Stimulated activated CD8-positive, alpha-beta memory T cell treated with anti-CD3 and anti-CD28 coated beads, Interleukin-2, amount 100 ng/mL, for 1 hour (primary cell): ENCODE measurements around the gene YPEL3.
A peak's percentile ranks its signal among the peaks of the same experiment; 100 is the strongest.

ENCODE experiments used
- DNase-seq, 2 donors: peaks; one replicate each; pipeline ENCODE4 v3.0.0-alpha.2; 2020; ENCODE audit warnings: low read depth in 2 of 2

YPEL3 gene

DNA sequence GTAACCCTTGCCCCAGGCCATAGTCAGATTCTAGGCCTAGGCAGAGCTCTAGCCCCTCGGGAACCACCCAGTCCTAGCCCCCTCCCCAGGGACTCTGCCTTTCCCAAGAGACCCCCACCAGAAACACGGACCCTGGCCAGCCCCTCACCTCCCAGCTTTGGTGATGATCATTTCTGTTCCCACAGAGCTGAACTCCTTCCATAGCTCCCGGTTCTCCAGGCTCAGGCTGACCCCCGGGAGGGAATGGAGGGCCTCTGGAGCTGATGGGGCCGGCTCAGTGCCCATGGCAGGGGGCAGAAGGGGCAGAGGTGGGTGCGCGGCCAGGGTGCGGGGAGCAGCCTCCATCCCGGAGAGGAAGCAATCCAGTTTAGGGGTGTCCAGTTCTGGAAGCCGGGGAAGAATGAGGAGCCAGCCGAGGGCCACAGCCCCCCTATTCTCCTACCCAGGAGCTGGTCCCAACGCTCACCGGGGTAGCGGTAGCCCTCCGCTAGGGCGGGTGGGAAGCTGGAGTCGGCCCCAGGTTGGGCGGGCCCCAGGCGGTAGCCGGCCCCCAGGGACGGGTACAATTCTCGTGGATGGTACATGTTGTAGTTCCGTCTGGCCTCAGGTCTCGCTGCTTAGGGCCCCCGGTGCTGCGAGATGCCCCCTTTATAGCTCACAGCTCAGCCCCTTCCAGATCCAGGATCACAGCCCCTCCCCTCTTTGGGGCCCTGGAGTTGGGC is 5.2 kb downstream of the YPEL3 start:
- no peak for DNase-seq

DNA sequence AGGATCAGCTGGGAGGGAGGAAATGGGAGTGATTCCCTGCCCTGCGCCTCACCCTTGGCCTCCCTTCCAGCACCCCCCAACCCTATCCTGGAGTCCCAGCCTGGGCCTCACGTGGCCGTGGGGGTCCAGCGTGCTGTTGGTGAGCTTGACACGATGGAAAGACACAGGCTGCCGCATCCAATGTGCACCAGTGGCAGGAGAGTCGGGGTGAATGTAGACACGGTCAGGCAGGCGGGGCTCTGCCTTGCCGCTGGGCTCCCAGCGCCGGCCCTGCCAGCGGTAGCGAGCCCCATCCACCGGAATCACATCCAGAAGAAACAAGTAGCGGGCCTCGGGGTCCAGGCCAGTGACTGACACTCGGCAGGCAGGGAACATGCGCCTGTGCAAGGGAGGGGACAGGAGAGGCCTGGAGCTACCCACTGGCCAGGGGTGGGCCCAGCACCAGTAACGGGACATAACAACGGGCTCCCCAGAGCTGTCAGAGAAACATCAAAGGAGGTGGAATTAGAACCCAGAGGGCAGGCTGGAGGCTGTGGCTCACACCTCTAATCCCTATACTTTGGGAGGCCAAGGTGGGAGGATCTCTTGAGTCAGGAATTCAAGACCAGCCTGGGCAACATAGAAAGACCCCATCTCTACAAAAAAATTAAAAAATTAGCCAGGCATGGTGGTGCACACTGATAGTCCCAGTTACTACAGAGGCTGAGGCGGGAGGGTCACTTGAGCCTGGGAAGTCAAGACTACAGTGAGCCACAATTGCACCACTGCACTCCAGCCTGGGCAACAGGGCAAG is 7.0 kb downstream of the YPEL3 start:
- no peak for DNase-seq

DNA sequence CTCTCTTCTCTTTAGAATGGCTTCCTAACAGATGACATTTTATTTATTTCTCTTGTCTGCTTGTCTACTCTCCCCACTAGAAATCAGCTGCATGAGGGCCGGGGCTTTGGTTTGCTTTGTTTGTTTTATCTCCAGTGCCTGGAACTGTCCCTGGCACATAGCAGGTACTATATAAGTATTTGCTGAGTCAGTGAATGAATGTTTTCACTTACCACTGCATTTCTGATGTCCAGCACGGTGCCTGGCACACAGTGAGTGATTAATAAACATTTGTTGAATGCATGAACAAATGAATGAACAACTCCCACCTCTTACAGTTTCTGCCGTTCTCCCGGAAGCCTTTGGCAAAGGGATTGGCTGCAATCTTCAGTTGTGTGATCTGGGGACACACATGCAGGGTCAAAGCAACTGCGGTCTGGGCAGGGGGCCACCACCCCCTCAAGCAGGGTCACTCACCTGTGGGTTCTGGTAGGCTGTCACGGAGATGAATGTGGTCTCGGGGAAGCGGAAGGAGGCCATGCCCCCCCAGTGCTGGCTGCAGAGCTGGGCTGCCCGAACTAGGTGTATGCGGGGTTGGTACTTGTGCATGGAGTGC is 7.7 kb downstream of the YPEL3 start:
- no peak for DNase-seq

DNA sequence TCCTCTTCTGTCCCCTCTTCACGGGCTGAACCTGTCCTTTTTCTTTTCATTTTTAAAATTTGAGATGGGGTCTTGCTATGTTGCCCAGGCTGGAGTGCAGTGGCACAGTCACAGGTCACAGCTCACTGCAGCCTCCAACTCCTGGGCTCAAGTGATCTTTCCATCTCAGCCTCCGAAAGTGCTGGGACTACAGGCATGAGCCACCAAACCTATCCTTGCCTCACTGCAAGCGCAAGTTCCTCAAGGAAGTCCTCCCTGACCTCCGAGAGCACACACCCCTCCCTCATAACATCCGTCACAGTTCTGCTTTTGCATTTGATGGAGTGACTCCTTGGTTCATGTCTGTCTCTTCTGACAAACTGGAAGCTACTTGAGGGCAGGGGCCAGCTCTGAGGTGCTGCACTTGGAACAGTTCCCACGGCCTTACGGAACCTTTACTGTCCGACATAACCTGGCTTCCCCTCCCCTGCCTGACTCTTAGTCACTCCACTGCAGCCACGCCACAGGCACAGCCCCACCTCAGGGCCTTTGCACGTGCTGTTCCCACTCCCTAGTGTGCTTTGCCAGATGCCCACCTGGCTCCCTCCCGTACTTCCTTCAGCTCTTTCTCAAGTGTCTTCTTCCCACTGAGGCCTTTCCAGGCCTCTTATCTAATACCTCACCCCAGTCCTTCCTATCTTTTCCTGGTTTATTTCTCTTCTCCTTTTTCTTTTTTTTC is 8.7 kb downstream of the YPEL3 start:
- no peak for DNase-seq

DNA sequence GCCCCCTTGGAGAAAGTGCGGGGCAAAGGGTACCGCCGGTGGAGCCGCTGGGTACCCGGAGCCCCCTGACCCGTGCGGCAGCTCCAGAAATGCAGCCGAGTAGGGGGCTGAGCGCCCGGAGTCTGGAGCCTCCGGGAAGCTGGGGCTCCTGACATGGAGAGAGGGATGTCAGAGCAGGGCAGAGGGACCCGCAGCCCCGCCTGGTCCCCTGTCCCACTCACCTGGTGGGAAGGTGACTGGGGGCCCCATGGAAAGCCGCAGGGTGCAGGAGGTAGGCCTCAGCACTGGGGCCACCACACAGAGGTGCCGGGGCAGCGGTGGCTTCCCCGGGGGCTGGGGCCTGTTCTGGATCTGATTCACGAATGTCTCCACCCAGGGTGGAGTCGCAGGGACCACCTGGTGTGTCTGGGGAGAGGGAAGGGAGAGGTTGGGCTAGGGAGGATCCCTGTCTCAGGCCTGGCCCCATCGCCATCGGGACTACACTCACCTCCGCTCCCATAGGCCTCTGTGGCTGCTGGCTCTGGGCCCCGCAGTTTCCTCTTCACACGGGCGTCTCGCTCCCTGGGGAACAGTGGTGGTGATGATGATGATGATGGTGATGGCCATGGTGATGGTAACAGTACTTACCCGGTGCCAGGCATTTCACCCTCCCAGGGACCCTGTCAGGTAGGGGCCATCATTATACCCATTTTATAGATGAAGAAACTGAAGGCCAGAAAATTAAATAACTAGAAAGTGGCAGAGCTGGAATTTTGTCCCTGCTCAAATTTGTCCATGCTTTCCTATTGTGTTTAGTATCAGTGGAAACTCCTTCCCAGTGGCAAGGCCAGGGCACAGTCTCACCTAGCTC is 9.5 kb downstream of the YPEL3 start:
- DNase-seq = no peak

DNA sequence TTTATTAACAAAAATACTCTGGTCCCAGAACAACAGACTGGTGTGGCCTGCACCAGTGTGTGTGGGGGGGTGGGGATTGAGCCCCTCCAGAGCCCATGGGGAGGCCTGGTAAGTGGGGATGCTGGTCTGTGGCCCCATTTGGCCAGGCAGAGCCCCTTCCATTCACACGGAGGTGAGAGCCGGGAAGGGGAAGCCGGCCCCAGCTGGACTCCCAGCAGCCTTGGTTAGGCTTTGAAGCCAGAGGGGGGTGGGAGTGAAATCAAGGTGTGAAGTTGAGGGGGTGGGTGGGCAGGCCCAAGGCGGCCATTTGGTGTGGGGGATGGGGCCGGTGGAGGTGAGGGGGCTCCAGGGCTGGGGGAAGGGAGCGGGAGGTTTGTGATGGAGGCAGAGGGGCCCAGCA is 10.2 kb downstream of the YPEL3 start:
- DNase-seq = no peak

DNA sequence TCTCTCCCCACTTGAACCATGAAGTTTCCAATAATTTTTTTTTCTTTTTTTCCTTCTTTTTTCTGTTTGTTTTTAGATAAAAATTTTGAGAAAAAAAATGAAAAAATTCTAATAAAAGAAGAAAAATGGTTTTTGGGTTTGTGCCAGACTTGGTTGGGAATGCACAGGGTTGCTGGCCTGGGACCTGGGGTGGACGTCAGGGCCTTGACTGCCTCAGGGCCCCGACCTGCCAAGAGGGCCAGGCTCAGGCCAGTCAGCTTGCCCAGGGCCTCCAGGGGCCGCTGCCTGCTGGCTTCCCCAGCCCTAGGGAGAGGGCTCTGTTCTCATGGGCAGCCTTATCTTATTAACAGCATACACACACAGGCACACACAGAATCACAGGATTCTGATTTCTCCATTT is 10.8 kb downstream of the YPEL3 start:
- no peak for DNase-seq

DNA sequence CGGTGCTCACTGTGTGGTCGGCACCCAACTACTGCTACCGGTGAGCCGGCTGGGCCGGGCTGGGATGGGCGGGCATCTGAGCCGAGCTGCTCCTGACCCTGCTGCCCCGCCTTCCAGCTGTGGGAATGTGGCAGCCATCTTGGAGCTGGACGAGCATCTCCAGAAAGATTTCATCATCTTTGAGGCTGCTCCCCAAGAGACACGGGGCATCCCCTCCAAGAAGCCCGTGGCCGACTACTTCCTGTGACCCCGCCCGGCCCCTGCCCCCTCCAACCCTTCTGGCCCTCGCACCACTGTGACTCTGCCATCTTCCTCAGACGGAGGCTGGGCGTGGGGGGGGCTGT is 11.2 kb downstream of the YPEL3 start:
- DNase-seq = no peak

DNA sequence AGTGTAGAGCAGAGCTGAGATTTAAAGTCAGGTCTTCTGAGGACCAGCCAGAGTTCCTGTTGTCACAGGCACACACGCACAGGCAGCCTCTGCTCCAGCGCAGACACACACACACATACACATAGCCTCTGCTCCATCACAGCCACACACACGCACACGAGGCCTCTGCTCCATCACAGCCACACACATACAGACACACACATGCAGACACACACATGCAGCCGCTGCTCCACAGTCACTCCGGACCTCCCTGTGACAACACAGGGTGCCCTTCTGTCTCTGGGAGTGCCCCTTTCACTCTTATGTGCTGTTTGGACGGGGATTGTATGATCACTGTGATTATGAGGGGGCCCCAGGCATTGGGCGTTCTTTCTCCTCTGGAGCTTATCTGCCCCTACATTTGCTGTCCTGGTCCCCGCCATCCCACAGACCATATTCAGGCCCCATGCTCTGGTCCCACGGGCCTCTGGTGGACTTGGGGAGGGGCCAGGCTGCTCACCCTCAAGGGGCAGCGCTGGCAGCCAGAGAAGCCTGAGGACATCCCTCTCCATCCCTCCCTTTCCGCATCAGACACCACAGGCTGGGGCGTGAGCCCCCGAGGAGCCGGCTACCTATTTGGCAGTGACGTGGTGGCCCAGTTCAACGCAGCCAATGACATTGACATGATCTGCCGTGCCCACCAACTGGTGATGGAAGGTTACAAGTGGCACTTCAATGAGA is 11.8 kb downstream of the YPEL3 start:
- DNase-seq = no peak

DNA sequence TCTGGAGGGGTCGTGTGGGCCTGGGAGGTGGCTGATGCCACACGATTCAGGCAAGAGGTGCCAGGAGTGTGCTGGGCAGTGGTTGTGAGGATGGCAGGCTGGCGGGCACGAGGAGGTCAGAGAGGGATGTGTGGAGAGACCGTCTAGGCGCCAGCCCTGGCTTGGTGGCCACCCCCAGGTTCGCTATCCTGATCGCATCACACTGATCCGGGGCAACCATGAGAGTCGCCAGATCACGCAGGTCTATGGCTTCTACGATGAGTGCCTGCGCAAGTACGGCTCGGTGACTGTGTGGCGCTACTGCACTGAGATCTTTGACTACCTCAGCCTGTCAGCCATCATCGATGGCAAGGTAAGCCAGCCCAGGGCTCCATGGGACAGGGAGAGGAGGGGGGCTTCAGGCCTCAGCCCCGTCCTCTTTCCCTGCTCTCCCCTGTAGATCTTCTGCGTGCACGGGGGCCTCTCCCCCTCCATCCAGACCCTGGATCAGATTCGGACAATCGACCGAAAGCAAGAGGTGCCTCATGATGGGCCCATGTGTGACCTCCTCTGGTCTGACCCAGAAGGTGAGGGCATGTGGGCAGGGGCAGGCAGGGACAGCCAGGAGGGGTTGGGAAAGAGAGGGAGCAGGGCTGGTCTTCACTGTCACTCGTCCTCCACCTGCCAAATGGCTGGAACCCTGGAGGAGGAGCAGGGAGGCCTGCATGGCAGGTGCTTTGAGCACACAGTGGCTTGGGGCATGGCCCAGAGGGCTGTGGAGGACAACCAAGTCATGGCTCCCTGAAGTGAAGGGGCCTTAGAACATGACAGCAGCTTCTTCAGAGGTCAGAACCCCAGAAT is 12.6 kb downstream of the YPEL3 start:
- no peak for DNase-seq

DNA sequence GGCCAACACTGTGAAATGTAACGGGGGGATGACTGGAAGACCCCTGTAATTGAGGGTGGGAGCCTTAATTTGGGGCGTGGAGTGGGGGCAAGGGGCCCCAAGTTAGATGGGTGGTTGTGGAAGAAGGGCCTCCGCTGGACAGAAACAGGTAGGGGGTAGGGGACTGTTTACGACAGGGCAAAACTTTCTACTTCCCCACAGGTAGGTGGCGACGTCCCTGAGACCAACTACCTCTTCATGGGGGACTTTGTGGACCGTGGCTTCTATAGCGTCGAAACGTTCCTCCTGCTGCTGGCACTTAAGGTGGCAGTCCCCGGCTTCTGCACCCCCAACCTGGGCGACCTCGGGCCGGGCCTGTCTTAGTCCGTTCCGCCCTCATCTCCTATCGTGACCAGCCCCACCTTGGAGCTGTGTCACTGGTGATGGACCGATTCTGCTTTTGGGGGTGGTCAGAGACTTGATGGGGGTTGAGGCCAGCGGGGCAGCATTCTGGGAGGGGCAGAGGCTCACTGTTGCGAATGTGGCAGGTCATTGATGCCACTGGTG is 13.4 kb downstream of the YPEL3 start:
- DNase-seq = no peak

DNA sequence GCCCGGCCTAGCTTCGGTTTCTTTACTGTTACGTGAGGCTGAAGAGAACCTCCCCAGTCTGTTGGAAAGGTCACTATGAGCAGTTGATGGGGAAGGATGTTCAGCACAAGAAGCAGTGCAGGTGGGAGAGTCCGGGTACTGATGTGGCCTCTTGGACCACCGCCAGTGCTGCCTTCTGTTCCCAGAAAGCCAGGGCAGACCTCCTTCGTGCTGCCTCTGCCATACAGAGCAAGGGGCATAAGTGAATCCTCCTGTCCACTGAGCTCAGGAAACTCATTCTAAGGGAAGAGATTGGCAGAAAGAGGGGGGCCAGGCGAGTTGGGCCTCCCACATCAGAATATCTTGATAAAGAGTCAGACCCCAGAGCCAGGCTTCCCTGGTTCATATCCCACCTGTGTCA is 16.5 kb downstream of the YPEL3 start:
- no peak for DNase-seq

DNA sequence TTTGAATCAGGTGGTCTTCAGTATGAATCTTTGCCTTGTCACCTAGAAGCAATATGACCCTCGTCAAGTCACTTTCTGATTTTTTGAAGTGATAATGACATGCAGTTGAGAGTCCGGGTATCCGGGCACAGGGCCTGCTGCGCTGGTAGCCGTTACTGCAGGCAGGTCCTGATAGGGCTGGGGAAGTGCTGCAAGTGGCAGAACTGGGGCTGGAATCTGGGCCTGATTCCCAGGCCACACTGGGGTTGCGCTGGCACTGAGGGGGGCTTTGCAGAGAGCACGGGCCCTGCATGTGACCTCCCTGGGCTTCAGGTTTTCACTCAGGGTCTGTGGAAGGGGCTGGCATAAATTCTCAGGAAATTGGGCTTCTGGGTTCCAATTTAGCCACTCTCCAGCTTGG is 17.3 kb downstream of the YPEL3 start:
- DNase-seq = no peak

DNA sequence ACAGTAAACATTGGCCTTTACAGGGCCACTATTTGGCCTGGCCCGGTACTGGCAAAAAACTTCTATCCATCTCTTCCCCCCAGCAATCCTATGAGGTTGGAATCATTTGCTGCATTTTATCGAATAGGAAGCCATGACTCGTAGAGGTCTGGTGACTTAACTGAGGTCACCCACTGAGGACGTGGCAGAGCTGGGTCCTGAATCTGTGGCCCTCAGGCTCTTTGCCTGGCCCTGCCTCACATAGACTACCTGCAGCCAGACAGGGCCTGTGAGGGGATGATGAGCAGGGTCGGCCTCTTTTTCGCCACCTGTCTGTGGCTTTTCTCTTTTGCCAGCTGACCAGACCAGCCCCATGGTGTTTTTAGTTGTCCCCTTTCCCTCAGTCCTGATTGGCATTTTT is 18.4 kb downstream of the YPEL3 start:
- DNase-seq = no peak

DNA sequence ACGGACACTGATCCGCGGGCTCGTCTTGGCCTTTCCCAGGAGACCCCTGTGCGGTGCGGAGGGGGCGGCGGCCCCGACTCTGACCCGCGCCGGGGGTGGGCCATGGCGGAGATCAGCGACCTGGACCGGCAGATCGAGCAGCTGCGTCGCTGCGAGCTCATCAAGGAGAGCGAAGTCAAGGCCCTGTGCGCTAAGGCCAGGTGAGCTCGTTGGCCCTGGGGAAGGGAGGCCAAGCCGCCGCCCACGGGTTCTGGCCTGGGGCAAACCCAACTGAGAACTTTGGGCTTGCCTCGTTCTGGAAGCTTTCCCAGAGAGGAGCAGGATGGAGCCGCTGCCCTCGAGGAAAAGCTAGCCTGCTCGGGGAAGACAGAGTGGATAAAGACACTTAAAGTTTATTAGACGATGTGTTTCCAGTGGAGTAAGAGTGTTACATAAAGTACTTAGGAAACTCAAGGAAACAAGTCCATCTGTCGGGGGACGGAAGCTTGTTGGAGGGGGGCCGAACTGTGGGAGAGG is 19.7 kb downstream of the YPEL3 start:
- DNase-seq = no peak

DNA sequence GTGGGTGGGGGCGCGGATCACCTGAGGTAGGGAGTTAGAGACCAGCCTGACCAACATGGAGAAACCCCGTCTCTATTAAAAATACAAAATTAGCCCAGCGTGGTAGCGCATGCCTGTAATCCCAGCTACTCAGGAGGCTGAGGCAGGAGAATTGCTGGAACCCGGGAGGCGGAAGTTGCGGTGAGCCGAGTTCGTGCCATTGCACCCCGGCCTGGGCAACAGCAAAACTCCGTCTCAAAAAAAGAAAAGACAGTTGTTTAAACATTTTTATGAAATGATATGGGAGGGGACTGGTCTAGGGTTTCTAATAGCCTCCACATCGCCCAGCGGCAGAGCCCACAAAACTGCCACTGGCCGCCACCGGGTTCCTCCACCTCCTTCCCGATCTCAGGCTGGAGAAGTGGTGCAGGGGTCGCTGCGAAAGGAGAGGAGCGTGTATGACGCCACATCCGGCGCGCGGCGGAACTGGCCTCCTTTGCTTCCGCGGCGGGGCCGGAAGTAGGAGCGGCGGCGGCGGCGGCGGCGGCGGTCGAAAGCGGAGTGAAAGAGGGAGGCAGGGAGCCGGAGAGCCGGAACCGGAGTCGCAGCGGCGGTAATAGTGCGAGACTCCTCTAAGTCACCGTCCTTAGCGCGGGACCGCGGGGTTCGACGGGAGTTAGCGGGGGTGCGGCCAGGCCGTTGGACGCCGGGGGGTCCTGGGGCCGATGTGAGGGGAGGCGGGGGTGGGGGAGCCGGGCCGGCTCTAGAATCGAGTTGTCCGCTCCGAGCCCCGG is 20.3 kb downstream of the YPEL3 start, which contains the start of gene PPP4C:
PPP4C (plus strand) TSS at position 492 of the 773 bp plus-strand sequence. CDS start 384 bp downstream, outside the sequence.
- DNase-seq = peak; percentile 79 to 80

DNA sequence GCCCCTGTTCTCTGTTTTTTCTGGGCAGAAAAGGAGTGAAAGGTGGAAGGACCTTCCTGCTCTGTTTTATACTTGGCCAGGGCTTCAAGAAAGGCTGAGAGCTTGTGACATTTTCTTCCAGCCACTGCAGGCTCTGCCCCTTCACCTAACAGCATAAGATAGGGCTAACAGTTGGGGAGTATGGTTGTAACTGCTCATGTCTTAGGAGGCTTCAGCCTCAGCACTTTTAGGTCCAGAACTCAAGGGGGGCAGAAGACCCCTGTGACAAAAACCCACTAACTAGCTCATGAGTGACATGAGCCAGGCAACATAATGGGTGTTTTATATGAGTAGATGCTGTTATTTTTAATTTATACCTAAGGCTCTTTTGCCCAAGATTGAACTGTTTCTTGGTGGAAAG is 25.5 kb downstream of the YPEL3 start:
- no peak for DNase-seq

DNA sequence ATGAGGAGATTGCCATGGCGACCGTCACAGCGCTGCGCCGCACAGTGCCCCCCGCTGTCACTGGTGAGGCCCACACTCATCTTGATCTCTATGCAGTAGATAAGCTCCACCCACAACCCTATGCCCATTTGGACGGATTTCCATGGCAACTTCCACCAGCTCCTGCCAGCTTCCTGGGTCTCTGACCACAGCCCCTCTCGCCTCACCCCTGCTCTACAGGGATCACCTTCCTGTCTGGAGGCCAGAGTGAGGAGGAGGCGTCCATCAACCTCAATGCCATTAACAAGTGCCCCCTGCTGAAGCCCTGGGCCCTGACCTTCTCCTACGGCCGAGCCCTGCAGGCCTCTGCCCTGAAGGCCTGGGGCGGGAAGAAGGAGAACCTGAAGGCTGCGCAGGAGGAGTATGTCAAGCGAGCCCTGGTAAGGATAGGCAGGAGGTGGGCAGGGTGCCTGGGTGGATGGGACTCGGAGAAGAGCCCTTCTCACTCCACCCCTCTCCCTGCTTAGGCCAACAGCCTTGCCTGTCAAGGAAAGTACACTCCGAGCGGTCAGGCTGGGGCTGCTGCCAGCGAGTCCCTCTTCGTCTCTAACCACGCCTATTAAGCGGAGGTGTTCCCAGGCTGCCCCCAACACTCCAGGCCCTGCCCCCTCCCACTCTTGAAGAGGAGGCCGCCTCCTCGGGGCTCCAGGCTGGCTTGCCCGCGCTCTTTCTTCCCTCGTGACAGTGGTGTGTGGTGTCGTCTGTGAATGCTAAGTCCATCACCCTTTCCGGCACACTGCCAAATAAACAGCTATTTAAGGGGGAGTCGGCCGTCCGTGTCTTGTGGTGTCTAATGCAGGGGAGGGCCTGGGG is 26.2 kb downstream of the YPEL3 start:
- no peak for DNase-seq
